Smooth muscle cell (in vitro differentiated cells): Measurements from ENCODE around the gene SLC38A2. TPM values are rescaled to one million over a fixed set of nuclear protein-coding genes. Genes with fewer than 3 reads are reported as not detected.
A peak's percentile ranks its signal among the peaks of the same experiment; 100 is the strongest.

ENCODE experiments used
- DNase-seq: peaks from one replicate; lab custom pipeline; 2025; ENCODE audit not compliant: unreplicated experiment; lab: John Stamatoyannopoulos, UW
- H2AFZ ChIP-seq: fragments of 200-600 bp; sonication (generic); 2 replicates; pipeline ENCODE4 v1.6.0; 2016; ENCODE audit warnings: antibody characterized with exemption, low read depth, mild to moderate bottlenecking
- H3F3A ChIP-seq: fragments of 200-600 bp; sonication (generic); 2 replicates; pipeline ENCODE4 v1.6.0; 2017; ENCODE audit warnings: antibody characterized with exemption, low read depth
- H3K27ac ChIP-seq: fragments of 200-600 bp; sonication (generic); 2 replicates; pipeline ENCODE4 v1.5.1; 2016; ENCODE audit warnings: low read depth, mild to moderate bottlenecking
- H3K27me3 ChIP-seq: fragments of 200-600 bp; sonication (generic); 2 replicates; pipeline ENCODE4 v1.6.1; 2016; ENCODE audit warnings: low read depth, mild to moderate bottlenecking
- H3K36me3 ChIP-seq: fragments of 200-600 bp; sonication (generic); 2 replicates; pipeline ENCODE4 v1.5.1; 2016; ENCODE audit warnings: low read depth
- H3K4me1 ChIP-seq: fragments of 200-600 bp; sonication (generic); 2 replicates; pipeline ENCODE4 v1.5.1; 2016; ENCODE audit warnings: low read depth
- H3K4me2 ChIP-seq: fragments of 200-600 bp; sonication (generic); 2 replicates; pipeline ENCODE4 v1.6.0; 2016; ENCODE audit warnings: mild to moderate bottlenecking
- H3K4me3 ChIP-seq: fragments of 200-600 bp; sonication (generic); 2 replicates; pipeline ENCODE4 v1.5.1; 2016; ENCODE audit warnings: mild to moderate bottlenecking
- H3K79me2 ChIP-seq: fragments of 200-600 bp; sonication (generic); 2 replicates; pipeline ENCODE4 v1.6.0; 2016; ENCODE audit warnings: low read depth, mild to moderate bottlenecking
- H3K9ac ChIP-seq: fragments of 200-600 bp; sonication (generic); 2 replicates; pipeline ENCODE4 v1.6.0; 2016; ENCODE audit warnings: low read depth
- H3K9me3 ChIP-seq: fragments of 200-600 bp; sonication (generic); replicated peaks from 2 replicates; pipeline ENCODE4 v1.5.1; 2016; ENCODE audit warnings: low read depth
- H4K20me1 ChIP-seq: fragments of 200-600 bp; sonication (generic); 2 replicates; pipeline ENCODE4 v1.6.0; 2016; ENCODE audit warnings: low read depth
- CTCF ChIP-seq: fragments of 200-600 bp; sonication (generic); IDR thresholded peaks from 2 replicates; pipeline ENCODE4 v1.5.1; 2017; ENCODE audit warnings: borderline replicate concordance, mild to moderate bottlenecking, antibody characterized with exemption; ENCODE audit not compliant: insufficient read depth, poor library complexity, severe bottlenecking
- WGBS: methylation state at CpG from one replicate; pipeline ENCODE4 v1.1.7; 2016; ENCODE audit warnings: low lambda C conversion rate; 5-methylcytosine and 5-hydroxymethylcytosine counted together
- polyA plus RNA-seq: library from polyadenylated mRNA; unstranded; fragments of >200 nt; fragmentation: Nextera tagmentation; extraction: Ambion mirVana; gene quantifications from 2 replicates; pipeline ENCODE4 v1.2.1, GENCODE V29; 2016
- total RNA-seq: library from RNA; depleted of rRNA; stranded (reverse); fragments of >200 nt; gene quantifications from 2 replicates; pipeline ENCODE4 v1.2.3, GENCODE V29; 2014

Gene SLC38A2
- total and polyA plus RNA-seq, 2 experiments from 2014 or later = 262 to 1,127 TPM

- Histone ChIP-seq H3K79me2 (no peaks in the 10 kb centered on the region), H3K9ac (no peak overlapping the region), H3K4me3 (no peak overlapping the region), H3K4me1 (peaks cover 32% of the 10 kb centered on the region), H3K27ac (no peak overlapping the region), H3K4me2 (no peak overlapping the region), H3F3A (peaks cover 39% of the 10 kb centered on the region), H2AFZ (no peak overlapping the region), H3K36me3 (no peaks in the 10 kb centered on the region), H3K9me3 (no peaks in the 10 kb centered on the region), H3K27me3 (no peaks in the 10 kb centered on the region), H4K20me1 (no peaks in the 10 kb centered on the region)
- no peak for DNase-seq
- TF ChIP-seq CTCF = no peak
- WGBS = 50% methylated on average over 1 of the region's 1 CpG
Observed at GRCh38 chr12:46406352-46407027, 33.9 kb upstream of the SLC38A2 start.

GRCh38 chr12:46404733-46405132, 32.2 kb upstream of the SLC38A2 start:
- H3K4me1 ChIP-seq = peaks cover 33% of the 10 kb centered on the region
- no peaks in the 10 kb centered on the region for H3K9me3 ChIP-seq
- no peaks in the 10 kb centered on the region for H3K27me3 ChIP-seq
- no peak for TF ChIP-seq CTCF
- WGBS = 67% methylated on average over 5 of the region's 5 CpGs
- H3K27ac ChIP-seq = peak overlapping the region; percentile 66
- H3K4me2 ChIP-seq = peak overlapping the region; percentile 79
- no peak for DNase-seq
- H4K20me1 ChIP-seq = no peaks in the 10 kb centered on the region
- no peak overlapping the region for H3K9ac ChIP-seq
- no peak overlapping the region for H2AFZ ChIP-seq
- H3K36me3 ChIP-seq = no peaks in the 10 kb centered on the region
- no peak overlapping the region for H3K4me3 ChIP-seq
- peaks cover 50% of the 10 kb centered on the region for H3F3A ChIP-seq
- H3K79me2 ChIP-seq = no peaks in the 10 kb centered on the region

- H3K27ac ChIP-seq = peak overlapping the region; percentile 66
- no peak overlapping the region for H2AFZ ChIP-seq
- H3F3A ChIP-seq = peaks cover 50% of the 10 kb centered on the region
- no peak overlapping the region for H3K9ac ChIP-seq
- DNase-seq = no peak
- WGBS = 34% methylated on average over 1 of the region's 1 CpG
- no peaks in the 10 kb centered on the region for H3K9me3 ChIP-seq
- H3K27me3 ChIP-seq = no peaks in the 10 kb centered on the region
- peaks cover 33% of the 10 kb centered on the region for H3K4me1 ChIP-seq
- no peaks in the 10 kb centered on the region for H3K79me2 ChIP-seq
- no peak overlapping the region for H3K4me3 ChIP-seq
- no peak for TF ChIP-seq CTCF
- no peaks in the 10 kb centered on the region for H3K36me3 ChIP-seq
- H3K4me2 ChIP-seq = peak overlapping the region; percentile 79
- no peaks in the 10 kb centered on the region for H4K20me1 ChIP-seq
Observed at GRCh38 chr12:46404225-46404631, 31.7 kb upstream of the SLC38A2 start.

- Histone ChIP-seq H2AFZ (no peak overlapping the region), H3K4me3 (no peak overlapping the region), H3K79me2 (no peaks in the 10 kb centered on the region), H3K4me1 (peaks cover 33% of the 10 kb centered on the region), H3K9ac (no peak overlapping the region), H3F3A (peaks cover 50% of the 10 kb centered on the region), H3K4me2 (peak overlapping the region; percentile 79), H3K36me3 (no peaks in the 10 kb centered on the region), H3K27me3 (no peaks in the 10 kb centered on the region), H3K27ac (peak overlapping the region; percentile 66), H4K20me1 (no peaks in the 10 kb centered on the region), H3K9me3 (no peaks in the 10 kb centered on the region)
- no peak for DNase-seq
- TF ChIP-seq CTCF = no peak
Observed at GRCh38 chr12:46403719-46404070, 31.1 kb upstream of the SLC38A2 start.
